SW480 (cell line): ENCODE results near the gene DIABLO.
A peak's percentile ranks its signal among the peaks of the same experiment; 100 is the strongest.
"Not testable (repeated sequence)": the region's sequence is repeated elsewhere in the genome, so short reads cannot be mapped to it uniquely, and the experiment has no call there.

Source experiments
- DNase-seq: peaks from one replicate; pipeline ENCODE4 v3.0.0-alpha.2; 2016; ENCODE audit warnings: low spot score

The DIABLO gene

GRCh38 chr12:122189626-122190475 lies 36.0 kb downstream of the DIABLO start:
- no peak for DNase-seq

- DNase-seq: no peak
Observed at GRCh38 chr12:122187466-122187865, 38.4 kb downstream of the DIABLO start.

- no peak for DNase-seq
Observed at GRCh38 chr12:122185494-122186082, 40.3 kb downstream of the DIABLO start.

- no peak for DNase-seq
Observed at GRCh38 chr12:122185079-122185478, 40.8 kb downstream of the DIABLO start.

GRCh38 chr12:122184517-122184916 lies 41.3 kb downstream of the DIABLO start:
- DNase-seq: no peak

- DNase-seq: no peak
Observed at GRCh38 chr12:122183588-122183940, 42.3 kb downstream of the DIABLO start.

GRCh38 chr12:122182887-122183587 lies 42.8 kb downstream of the DIABLO start, which contains the start of gene LRRC43:
Gene LRRC43 (plus strand): TSS chr12:122183123. CDS start chr12:122183145, 22 bp downstream.
- DNase-seq: peak; percentile 42

GRCh38 chr12:122176473-122176872 lies 49.4 kb downstream of the DIABLO start:
- DNase-seq: not testable (repeated sequence)

GRCh38 chr12:122174155-122174845 lies 51.6 kb downstream of the DIABLO start, which contains the start of gene IL31:
Gene IL31 (minus strand): TSS chr12:122174221. CDS start chr12:122174172, 49 bp downstream.
- no peak for DNase-seq

- DNase-seq: no peak
Observed at GRCh38 chr12:122172262-122172939, 53.5 kb downstream of the DIABLO start.

GRCh38 chr12:122171399-122171798 lies 54.5 kb downstream of the DIABLO start:
- no peak for DNase-seq

GRCh38 chr12:122168492-122168891 lies 57.4 kb downstream of the DIABLO start:
- DNase-seq: no peak

GRCh38 chr12:122167356-122167925 lies 58.4 kb downstream of the DIABLO start:
- DNase-seq: no peak

GRCh38 chr12:122166422-122167349 lies 59.2 kb downstream of the DIABLO start:
- DNase-seq: no peak

- no peak for DNase-seq
Observed at GRCh38 chr12:122162976-122163375, 62.9 kb downstream of the DIABLO start.

- no peak for DNase-seq
Observed at GRCh38 chr12:122161682-122162081, 64.2 kb downstream of the DIABLO start.

- no peak for DNase-seq
Observed at GRCh38 chr12:122160761-122161160, 65.1 kb downstream of the DIABLO start.

- peak; percentile 10 for DNase-seq
Observed at GRCh38 chr12:122159882-122160281, 66.0 kb downstream of the DIABLO start.

- no peak for DNase-seq
Observed at GRCh38 chr12:122158700-122159285, 67.1 kb downstream of the DIABLO start.
